ENCODE data around the gene ZFP36. TPM values are rescaled to one million over a fixed set of nuclear protein-coding genes. Genes with fewer than 3 reads are reported as not detected.

Gene ZFP36
- total RNA-seq, 1 donor from 2014 or later, result 3.1 TPM

- Histone ChIP-seq H3K4me1 (ENCODE audit: control insufficient read depth in 3 of 3, insufficient read depth in 3 of 3, low read length in 3 of 3) (peaks cover 30 to 64% (median 60%) of the 10 kb centered on the region in 3 donors), H3K4me3 (ENCODE audit: low read length in 3 of 3) (peak overlapping the region; percentile 44 to 92 (median 87)), H3K9ac (ENCODE audit: low read depth in 1 of 3, low read length in 3 of 3) (peak overlapping the region; percentile 54 to 99 (median 94)), H3K27ac (ENCODE audit: low read depth, low read length) (peak overlapping the region; percentile 99), H3K36me3 (ENCODE audit: control insufficient read depth in 3 of 3, insufficient read depth in 3 of 3, low read length in 3 of 3) (peaks cover 11 to 13% (median 13%) of the 10 kb centered on the region in 3 donors), H3K9me3 (ENCODE audit: control insufficient read depth in 3 of 3, low read length in 3 of 3) (no peaks in the 10 kb centered on the region), H3K27me3 (ENCODE audit: control insufficient read depth in 3 of 3, insufficient read depth in 3 of 3, low read length in 3 of 3) (no peaks in the 10 kb centered on the region)
These were observed 5.1 kb downstream of the ZFP36 start for GRCh38 chr19:39411832-39412099.

DNA sequence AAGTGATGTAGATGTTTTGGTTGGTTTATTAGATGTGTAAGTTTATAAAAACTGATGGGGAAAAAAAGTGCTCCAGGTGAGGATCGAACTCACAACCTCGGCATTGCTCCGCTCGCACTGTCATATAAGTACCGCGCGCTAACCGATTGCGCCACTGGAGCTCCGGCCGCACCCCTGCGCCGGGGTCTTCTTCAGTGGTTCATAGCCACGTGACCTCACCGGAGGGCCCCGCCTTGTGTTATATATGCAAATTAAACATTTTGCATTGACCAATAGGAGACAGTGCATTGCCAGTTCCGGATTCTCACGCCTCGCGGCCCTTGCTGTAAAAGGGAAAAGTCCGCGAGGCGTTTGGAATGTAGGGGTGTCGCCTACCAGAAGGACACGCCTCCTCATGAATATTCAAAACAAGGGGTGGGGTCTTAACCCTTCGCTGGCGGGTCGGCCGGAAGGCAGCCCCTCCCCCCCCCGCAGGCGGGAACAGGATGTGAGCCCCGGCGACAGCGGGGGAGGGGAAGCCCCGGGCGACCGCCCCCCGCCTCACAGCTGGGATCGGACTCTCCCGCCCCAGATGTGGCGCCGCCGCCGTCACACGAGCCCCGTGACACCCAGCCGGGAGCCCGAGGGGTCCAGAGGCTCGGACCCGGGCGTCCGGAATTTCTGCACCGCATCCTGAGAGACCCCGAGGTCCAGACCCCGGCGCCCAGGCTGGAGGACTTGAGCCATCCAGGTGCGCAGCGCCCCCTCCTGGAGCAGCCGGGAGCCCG is 5.6 kb downstream of the ZFP36 start, which contains the start of gene PLEKHG2:
Gene PLEKHG2 (plus strand): TSS at position 570 of the 767 bp plus-strand sequence. CDS start 1,418 bp downstream, outside the sequence.
- peaks cover 30 to 64% (median 62%) of the 10 kb centered on the region in 3 donors for H3K4me1 ChIP-seq (ENCODE audit: control insufficient read depth in 3 of 3, insufficient read depth in 3 of 3, low read length in 3 of 3)
- H3K27me3 ChIP-seq (ENCODE audit: control insufficient read depth in 3 of 3, insufficient read depth in 3 of 3, low read length in 3 of 3), result no peaks in the 10 kb centered on the region
- peak within 1 kb of the TSS; percentile 76 to 99 (median 94) for H3K9ac ChIP-seq (ENCODE audit: low read depth in 1 of 3, low read length in 3 of 3)
- H3K36me3 ChIP-seq (ENCODE audit: control insufficient read depth in 3 of 3, insufficient read depth in 3 of 3, low read length in 3 of 3), result peaks cover 11 to 13% (median 13%) of the 10 kb centered on the region in 3 donors
- H3K4me3 ChIP-seq (ENCODE audit: low read length in 3 of 3), result peak within 1 kb of the TSS; percentile 81 to 92 (median 87)
- no peaks in the 10 kb centered on the region for H3K9me3 ChIP-seq (ENCODE audit: control insufficient read depth in 3 of 3, low read length in 3 of 3)
- peak within 1 kb of the TSS; percentile 99 for H3K27ac ChIP-seq (ENCODE audit: low read depth, low read length)

DNA sequence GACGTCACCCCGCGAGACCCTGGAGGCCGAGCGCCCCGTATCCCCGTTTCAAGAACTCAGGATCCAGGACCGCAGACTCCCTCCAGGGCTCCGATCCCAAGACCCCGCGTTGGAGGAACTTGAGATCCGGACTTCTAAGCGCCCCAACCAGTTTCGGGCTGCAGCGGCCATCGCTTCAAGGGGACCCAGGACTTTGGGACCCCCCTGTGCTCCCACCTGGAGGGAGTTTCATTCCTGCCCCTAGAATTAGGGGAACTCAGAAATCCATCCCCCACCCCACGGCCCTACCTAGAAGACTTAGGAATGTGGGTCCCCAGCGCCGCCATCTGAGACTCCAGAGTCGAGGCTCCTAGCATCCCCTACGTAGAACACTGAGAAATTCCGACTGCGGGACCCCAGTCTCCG is 6.2 kb downstream of the ZFP36 start:
- H3K27me3 ChIP-seq (ENCODE audit: control insufficient read depth in 3 of 3, insufficient read depth in 3 of 3, low read length in 3 of 3), result no peaks in the 10 kb centered on the region
- H3K9ac ChIP-seq (ENCODE audit: low read depth in 1 of 3, low read length in 3 of 3), result peak overlapping the region; percentile 76 to 99 (median 81)
- H3K4me3 ChIP-seq (ENCODE audit: low read length in 3 of 3), result peak overlapping the region; percentile 80 to 83 (median 81)
- H3K9me3 ChIP-seq (ENCODE audit: control insufficient read depth in 3 of 3, low read length in 3 of 3), result no peaks in the 10 kb centered on the region
- peaks cover 9 to 10% (median 10%) of the 10 kb centered on the region in 3 donors for H3K36me3 ChIP-seq (ENCODE audit: control insufficient read depth in 3 of 3, insufficient read depth in 3 of 3, low read length in 3 of 3)
- H3K4me1 ChIP-seq (ENCODE audit: control insufficient read depth in 3 of 3, insufficient read depth in 3 of 3, low read length in 3 of 3), result peaks cover 29 to 61% (median 58%) of the 10 kb centered on the region in 3 donors
- H3K27ac ChIP-seq (ENCODE audit: low read depth, low read length), result peak overlapping the region; percentile 99

DNA sequence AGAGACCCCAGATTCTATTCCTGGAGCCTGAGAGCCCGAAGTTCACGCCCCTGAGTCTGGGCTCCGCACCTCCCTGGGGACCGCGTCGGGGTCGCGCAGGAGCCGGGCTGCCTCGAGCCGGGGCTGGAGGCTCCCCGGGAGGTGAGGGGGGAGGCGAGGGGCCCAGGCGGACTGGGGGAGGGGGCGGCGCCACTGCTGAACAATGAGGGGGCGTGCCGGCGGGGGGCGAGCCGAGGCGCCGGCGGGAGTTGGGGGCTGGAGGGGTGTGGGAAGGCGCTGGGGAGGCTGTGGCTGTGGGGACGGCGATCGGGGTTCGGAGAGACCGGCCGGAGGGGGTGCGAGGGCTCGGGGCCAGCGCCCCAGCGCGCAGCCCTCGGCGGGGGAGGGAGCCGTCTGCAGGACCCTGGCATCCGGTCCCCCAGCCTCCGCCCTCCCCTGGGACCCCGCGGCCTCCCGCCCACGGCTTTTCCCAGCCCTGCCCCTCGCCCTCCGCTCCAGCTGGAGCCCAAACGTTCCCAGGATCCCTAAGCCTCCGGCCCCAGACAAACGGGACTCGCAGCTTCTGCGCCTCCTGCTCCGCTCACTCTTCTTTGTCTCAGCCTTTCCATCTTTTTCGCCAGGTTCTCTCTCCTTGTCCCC is 6.7 kb downstream of the ZFP36 start:
- H3K27ac ChIP-seq (ENCODE audit: low read depth, low read length), result peak overlapping the region; percentile 99
- peaks cover 4 to 6% (median 5%) of the 10 kb centered on the region in 3 donors for H3K36me3 ChIP-seq (ENCODE audit: control insufficient read depth in 3 of 3, insufficient read depth in 3 of 3, low read length in 3 of 3)
- H3K27me3 ChIP-seq (ENCODE audit: control insufficient read depth in 3 of 3, insufficient read depth in 3 of 3, low read length in 3 of 3), result no peaks in the 10 kb centered on the region
- H3K4me3 ChIP-seq (ENCODE audit: low read length in 3 of 3), result peak overlapping the region; percentile 80 to 83 (median 81)
- H3K9ac ChIP-seq (ENCODE audit: low read depth in 1 of 3, low read length in 3 of 3), result peak overlapping the region; percentile 76 to 99 (median 81)
- H3K9me3 ChIP-seq (ENCODE audit: control insufficient read depth in 3 of 3, low read length in 3 of 3), result no peaks in the 10 kb centered on the region
- H3K4me1 ChIP-seq (ENCODE audit: control insufficient read depth in 3 of 3, insufficient read depth in 3 of 3, low read length in 3 of 3), result peaks cover 26 to 56% (median 53%) of the 10 kb centered on the region in 3 donors

- H3K4me1 ChIP-seq (ENCODE audit: control insufficient read depth in 3 of 3, insufficient read depth in 3 of 3, low read length in 3 of 3), result peaks cover 22 to 50% (median 49%) of the 10 kb centered on the region in 3 donors
- H3K4me3 ChIP-seq (ENCODE audit: low read length in 3 of 3), result peak overlapping the region; percentile 70 to 81 (median 80)
- peaks cover 2 to 7% (median 5%) of the 10 kb centered on the region in 3 donors for H3K36me3 ChIP-seq (ENCODE audit: control insufficient read depth in 3 of 3, insufficient read depth in 3 of 3, low read length in 3 of 3)
- peak overlapping the region; percentile 99 for H3K27ac ChIP-seq (ENCODE audit: low read depth, low read length)
- no peaks in the 10 kb centered on the region for H3K9me3 ChIP-seq (ENCODE audit: control insufficient read depth in 3 of 3, low read length in 3 of 3)
- no peaks in the 10 kb centered on the region for H3K27me3 ChIP-seq (ENCODE audit: control insufficient read depth in 3 of 3, insufficient read depth in 3 of 3, low read length in 3 of 3)
- H3K9ac ChIP-seq (ENCODE audit: low read depth in 1 of 3, low read length in 3 of 3), result peak overlapping the region; percentile 55 to 74 (median 65)
These were observed 7.4 kb downstream of the ZFP36 start for GRCh38 chr19:39413911-39414608.

DNA sequence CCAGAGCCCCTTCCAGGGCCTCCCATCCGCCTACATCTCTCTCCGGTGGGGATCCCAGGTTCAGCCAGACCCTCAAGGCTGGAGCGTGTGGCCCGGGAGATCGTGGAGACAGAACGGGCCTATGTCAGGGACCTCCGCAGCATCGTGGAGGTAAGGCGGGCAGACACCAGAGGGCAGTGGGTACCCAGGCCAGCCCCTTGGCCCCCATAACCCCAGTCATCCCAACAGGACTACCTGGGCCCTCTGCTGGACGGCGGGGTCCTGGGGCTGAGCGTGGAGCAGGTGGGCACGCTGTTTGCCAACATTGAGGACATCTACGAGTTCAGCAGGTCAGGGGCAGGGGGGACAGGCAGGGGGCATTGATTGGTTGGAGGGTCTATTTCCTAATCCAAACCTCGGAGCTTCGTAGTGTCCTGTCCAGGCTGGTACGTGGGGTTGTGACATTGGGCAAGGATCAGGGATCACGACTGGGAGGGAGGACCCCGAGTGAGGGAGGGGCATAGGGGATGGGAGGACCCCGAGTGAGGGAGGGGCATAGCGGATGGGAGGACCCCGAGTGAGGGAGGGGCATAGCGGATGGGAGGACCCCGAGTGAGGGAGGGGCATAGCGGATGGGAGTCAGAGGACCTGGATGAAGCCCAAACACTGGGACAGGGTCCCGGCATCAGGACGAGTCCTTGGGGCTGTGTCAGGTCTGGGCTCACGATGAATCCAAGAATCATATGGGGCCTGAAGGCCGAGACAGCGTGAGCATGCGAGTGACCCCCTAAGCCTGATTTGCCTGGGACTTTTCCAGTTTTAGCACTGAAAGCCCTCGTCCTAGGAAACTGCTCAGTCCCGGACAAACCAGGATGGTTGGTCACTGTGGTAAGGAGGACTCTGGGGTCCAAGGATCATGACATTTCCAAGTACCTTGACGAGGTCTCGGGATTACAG is 8.7 kb downstream of the ZFP36 start:
- peak overlapping the region in 2 of 3 donors; percentile 19 to 74 for H3K9ac ChIP-seq (ENCODE audit: low read depth in 1 of 3, low read length in 3 of 3)
- H3K27ac ChIP-seq (ENCODE audit: low read depth, low read length), result peak overlapping the region; percentile 99
- H3K4me1 ChIP-seq (ENCODE audit: control insufficient read depth in 3 of 3, insufficient read depth in 3 of 3, low read length in 3 of 3), result peaks cover 18 to 41% (median 41%) of the 10 kb centered on the region in 3 donors
- H3K9me3 ChIP-seq (ENCODE audit: control insufficient read depth in 3 of 3, low read length in 3 of 3), result no peaks in the 10 kb centered on the region
- peaks cover 2 to 8% (median 6%) of the 10 kb centered on the region in 3 donors for H3K36me3 ChIP-seq (ENCODE audit: control insufficient read depth in 3 of 3, insufficient read depth in 3 of 3, low read length in 3 of 3)
- H3K27me3 ChIP-seq (ENCODE audit: control insufficient read depth in 3 of 3, insufficient read depth in 3 of 3, low read length in 3 of 3), result no peaks in the 10 kb centered on the region
- H3K4me3 ChIP-seq (ENCODE audit: low read length in 3 of 3), result peak overlapping the region in 2 of 3 donors; percentile 35 to 81

DNA sequence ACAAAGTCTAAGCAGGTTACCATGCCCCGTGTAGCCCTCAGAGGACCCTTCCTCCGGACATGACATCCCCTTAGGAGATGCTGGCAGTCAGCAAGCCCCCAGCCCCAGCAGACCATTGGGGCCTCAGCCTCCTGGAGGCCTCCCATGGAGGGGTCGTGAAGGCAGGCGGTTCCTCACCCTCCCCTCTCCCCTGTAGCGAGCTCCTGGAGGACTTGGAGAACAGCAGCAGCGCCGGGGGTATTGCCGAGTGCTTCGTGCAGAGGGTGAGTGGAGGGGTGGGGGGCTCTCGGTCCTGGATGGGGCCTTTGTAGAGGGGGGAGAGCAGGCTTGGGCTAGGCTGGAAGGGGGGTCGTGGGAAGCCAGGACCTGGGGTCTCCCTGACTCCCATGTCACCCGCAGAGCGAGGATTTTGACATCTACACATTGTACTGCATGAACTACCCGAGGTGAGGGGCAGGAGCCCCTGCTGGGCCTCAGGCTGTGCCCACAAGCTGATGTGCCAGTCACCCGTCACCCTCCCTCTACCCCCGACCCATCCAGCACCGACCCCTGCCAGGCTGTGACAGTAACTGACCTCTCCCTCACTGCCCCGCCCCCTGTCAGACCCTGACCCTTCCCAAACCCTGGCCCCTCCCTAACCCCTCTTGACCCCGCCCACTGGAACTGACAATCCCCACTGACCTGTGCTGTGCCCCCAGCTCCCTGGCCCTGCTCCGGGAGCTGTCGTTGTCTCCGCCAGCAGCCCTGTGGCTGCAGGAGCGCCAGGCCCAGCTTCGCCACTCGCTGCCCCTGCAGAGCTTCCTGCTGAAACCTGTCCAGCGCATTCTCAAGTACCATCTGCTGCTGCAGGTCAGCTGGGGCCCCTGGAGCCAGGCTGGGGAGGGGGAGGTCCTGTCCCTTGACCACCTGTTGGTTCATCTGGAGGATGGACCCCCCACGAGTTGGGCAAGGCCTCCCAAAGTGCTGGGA is 9.8 kb downstream of the ZFP36 start:
- H3K4me1 ChIP-seq (ENCODE audit: control insufficient read depth in 3 of 3, insufficient read depth in 3 of 3, low read length in 3 of 3), result peaks cover 8 to 30% (median 30%) of the 10 kb centered on the region in 3 donors

GRCh38 chr19:39417463-39418181 is 11.0 kb downstream of the ZFP36 start:
- peaks cover 6 to 9% (median 8%) of the 10 kb centered on the region in 3 donors for H3K36me3 ChIP-seq (ENCODE audit: control insufficient read depth in 3 of 3, insufficient read depth in 3 of 3, low read length in 3 of 3)
- no peak overlapping the region for H3K27ac ChIP-seq (ENCODE audit: low read depth, low read length)
- H3K4me1 ChIP-seq (ENCODE audit: control insufficient read depth in 3 of 3, insufficient read depth in 3 of 3, low read length in 3 of 3), result peaks cover 3 to 27% (median 27%) of the 10 kb centered on the region in 3 donors
- H3K27me3 ChIP-seq (ENCODE audit: control insufficient read depth in 3 of 3, insufficient read depth in 3 of 3, low read length in 3 of 3), result no peaks in the 10 kb centered on the region
- no peaks in the 10 kb centered on the region for H3K9me3 ChIP-seq (ENCODE audit: control insufficient read depth in 3 of 3, low read length in 3 of 3)
- no peak overlapping the region for H3K9ac ChIP-seq (ENCODE audit: low read depth in 1 of 3, low read length in 3 of 3)
- H3K4me3 ChIP-seq (ENCODE audit: low read length in 3 of 3), result no peak overlapping the region

More for the DNA sequence above, 9.8 kb downstream of the ZFP36 start:
- Histone ChIP-seq H3K9ac (ENCODE audit: low read depth in 1 of 3, low read length in 3 of 3) (peak overlapping the region in 1 of 3 donors; percentile 40), H3K4me3 (ENCODE audit: low read length in 3 of 3) (no peak overlapping the region), H3K36me3 (ENCODE audit: control insufficient read depth in 3 of 3, insufficient read depth in 3 of 3, low read length in 3 of 3) (peaks cover 6 to 8% (median 7%) of the 10 kb centered on the region in 3 donors), H3K9me3 (ENCODE audit: control insufficient read depth in 3 of 3, low read length in 3 of 3) (no peaks in the 10 kb centered on the region), H3K27ac (ENCODE audit: low read depth, low read length) (no peak overlapping the region), H3K27me3 (ENCODE audit: control insufficient read depth in 3 of 3, insufficient read depth in 3 of 3, low read length in 3 of 3) (no peaks in the 10 kb centered on the region)
